Smooth muscle cell of the brain vasculature (primary cell): ENCODE data around the gene SH3RF3.
A peak's percentile ranks its signal among the peaks of the same experiment; 100 is the strongest.

ENCODE experiments used
- DNase-seq: peaks from one replicate; pipeline ENCODE4 v3.0.0-alpha.2; 2012; ENCODE audit warnings: low read depth, low spot score

Gene SH3RF3

DNA sequence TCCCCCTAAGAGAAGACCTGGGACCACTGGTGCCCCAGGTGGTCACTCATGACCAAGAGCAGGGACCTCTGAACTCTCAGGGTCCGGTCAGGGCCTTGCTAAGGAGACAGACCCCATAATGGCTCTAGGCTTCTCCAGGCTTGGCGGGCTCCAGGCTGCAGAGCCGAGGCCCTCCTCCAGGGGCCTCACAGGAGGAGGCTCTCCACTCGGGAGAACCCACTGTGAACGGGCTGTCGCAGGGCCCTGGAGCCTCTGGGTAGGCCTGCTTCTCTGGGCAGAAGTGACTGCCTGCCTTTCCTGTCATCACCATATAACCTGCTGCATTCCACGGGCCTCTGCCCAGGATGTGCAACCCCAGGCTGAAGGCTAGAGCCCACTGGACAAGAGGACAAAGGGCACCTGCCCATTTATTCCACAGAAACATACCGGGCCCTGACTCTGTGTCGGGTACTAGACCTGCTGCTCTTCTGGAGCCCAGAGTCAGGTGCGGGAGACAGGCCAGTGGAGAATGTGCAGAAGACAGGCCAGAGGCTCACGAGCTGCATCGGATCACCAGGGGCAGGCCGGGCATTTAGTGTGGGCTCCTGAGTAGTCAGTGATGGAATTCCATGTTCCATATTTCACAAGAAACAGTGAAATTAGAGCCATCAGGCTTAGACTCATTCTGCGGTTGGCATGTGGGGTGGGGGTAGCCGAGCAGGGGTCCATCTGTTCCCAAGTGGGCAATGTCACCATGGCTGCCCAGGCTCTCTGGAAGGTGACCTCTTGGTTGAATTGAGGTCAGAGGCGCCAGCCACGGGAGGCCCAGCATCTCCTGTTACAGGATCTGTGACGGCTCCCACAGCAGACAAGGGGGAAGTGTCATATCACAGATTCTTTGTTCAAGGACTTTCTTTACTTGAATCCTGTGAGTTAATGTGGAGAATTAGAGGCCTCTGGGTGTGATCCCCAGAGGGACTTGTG, 220.8 kb downstream of the SH3RF3 start:
- no peak for DNase-seq

DNA sequence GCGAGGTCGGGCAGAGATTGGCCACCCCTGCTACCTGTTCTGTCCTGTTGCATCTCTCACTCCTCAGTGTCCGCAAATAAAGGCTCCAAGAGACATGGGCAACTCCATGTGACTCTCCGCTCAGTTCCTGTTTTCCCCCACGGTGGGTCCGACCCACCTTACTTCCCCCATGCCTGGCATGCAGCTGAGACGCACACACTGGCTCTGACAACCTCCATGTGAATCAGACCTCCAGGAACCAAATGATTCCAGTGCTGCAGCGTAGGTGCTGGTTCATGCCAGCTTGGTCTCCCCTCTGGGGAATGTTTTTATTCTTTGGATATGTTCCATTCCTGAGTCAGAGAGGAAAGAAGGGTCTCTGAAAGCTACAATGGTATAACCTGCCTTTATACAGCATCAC, 221.5 kb downstream of the SH3RF3 start:
- no peak for DNase-seq

- DNase-seq: peak; percentile 68
These were observed 222.3 kb downstream of the SH3RF3 start for GRCh38 chr2:109351164-109351756.

- no peak for DNase-seq
These were observed 223.3 kb downstream of the SH3RF3 start for GRCh38 chr2:109352056-109352897.

DNA sequence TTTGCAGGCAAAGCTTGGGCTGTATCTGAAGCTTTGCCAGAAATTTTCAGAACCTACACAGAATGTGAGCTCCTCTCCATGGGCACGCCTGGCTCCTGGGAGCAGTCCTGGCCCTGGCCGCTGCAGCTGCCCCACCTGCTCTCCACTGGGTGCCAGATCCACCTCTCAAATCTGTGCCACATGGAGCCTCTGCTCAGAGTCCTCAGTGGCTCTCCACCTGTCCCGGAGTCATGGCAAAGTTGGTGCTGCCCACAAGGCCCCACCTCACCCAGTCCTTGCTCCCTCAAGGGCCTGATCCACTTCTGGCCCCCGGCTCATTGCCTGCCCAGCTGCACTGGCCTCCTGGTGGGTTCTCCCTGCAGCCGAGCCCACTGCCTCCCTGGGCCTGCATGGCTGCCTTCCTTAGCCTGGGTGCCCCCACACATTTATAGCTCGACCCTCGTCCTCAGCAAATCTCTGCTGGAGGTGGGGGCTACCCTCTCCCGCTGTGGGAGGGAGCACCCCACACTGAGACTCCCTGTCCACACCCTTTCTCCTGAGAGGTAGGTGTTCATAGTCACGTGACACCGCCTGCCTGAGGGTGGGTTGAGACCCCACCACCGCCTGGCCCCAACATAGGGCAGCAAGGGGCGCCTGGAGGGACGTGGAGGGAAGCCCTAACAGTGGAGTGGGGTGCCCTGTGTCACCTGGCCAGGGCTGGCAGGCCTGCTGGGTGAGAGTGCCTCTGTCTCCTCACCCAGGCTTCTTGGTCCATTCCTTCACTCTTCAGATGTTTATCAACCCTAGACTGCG, 224.1 kb downstream of the SH3RF3 start:
- DNase-seq: no peak

- DNase-seq: no peak
These were observed 225.1 kb downstream of the SH3RF3 start for GRCh38 chr2:109353806-109354745.

DNA sequence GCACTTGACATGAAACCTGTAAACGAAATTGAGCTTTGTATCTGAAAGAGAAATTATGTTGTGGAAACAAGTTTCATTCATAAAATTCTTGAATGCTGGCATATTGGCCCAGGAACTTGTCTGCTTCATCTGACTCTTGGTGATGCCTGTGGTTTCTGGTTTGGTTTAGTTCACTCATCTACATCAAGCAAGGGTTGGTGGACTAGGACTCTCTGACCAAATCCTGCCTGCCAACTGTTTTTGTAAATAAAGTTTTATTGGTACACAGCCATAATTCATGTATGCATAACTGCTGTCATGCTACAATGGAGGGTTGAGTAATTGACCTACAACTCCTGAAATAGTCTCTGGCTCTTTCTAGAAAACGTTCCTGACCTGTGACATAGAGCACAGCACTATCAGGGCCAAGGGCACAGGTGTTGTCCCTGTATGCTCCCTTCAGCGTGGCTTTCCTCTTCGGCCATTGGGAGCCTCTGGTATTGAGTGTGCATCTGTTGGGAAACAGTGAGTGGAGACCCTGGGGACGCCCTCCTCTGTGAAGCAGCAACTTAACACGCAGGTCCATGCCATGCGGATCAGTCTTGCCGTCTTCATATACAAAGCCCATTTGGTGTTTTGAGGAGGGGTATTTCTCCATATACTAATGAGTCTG, 226.3 kb downstream of the SH3RF3 start:
- DNase-seq: no peak

DNA sequence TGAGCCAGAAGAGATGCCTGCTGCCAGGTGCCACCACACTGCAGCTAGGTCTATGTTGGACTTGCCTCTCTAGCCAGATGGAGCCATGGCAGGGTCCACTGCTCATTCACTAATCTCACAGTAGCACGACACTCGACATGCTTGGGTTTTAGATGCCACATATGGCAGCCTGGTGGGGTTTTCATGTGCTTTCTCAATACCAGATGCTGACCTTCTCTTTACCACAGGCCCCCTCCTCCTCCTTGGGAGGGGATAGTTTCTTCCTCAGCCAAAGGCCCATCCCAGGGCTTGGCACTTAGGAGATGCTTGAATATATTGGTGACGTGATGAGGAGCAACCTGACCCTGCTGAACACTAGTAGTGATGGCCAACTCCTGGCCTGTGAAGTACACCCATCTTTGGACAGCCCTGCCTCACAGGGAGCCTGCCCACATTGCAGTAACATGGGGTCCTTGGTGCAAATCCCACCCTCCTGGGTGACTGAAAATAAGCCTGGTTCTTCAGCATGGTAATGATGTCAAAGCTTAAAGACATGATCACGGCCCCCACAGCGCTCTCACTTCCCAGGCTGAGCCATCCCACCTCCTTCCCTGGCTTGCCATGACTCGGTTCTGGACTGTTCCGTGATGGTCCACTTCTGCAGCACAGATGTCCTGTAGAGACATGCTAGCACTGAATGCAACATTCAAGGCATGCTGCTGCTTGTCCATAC, 227.5 kb downstream of the SH3RF3 start:
- DNase-seq: no peak

DNA sequence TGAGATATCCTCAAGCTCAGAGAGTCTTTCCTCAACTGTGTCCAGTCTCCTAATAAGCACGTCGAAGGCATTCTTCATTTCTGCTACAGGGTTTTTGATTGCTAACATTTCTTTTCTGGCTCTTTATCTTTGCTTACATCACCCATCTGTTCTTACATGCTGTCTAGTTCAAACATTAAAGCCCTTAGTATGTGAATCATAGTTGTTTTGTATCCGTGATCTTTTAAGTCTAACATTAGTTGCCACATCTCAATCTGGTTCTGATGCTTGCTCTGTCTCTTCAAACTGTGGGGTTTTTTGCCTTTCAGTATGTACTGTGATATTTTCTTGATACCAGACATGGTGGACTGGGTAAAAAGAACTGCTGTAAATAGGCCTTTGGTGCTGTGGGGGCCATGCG, 235.2 kb downstream of the SH3RF3 start:
- DNase-seq: no peak

DNA sequence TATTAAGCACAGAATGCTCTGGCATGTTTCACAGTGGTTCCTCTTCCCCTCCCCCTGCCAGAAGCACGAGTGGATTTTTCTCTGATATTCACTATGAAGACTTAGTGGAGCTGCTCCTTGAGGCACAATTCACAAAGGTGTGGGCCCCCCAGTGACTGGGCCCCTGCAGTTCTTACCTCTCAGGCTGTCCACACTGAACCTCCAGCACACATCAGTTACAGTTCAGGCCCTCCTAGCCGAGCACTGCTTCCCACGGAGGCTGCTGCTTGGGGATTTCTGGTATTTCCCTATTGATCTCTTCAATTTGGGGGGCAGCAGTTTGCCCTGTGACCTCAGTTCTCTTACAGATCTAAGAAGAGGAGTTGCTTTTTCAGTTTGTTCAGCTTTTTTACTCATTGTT, 236.1 kb downstream of the SH3RF3 start:
- no peak for DNase-seq

DNA sequence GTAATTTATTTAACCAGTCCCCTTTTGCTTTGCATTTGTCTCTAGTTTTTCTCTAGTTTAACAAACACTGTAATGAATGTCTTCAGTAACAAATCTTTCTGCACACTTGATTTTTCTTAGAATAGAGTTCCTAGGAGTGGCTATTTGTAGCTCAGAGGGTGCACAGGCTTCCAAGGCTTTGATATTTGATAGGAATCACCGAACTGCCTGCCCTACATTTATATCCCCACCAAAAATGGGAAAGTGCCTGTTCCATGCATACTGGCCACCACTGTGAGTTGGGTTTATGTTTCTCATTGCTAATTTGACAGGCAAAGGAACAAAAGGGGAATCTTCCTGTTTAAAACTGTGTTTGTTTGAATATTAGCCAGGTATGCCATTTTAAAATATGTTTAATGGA, 238.7 kb downstream of the SH3RF3 start:
- no peak for DNase-seq

DNA sequence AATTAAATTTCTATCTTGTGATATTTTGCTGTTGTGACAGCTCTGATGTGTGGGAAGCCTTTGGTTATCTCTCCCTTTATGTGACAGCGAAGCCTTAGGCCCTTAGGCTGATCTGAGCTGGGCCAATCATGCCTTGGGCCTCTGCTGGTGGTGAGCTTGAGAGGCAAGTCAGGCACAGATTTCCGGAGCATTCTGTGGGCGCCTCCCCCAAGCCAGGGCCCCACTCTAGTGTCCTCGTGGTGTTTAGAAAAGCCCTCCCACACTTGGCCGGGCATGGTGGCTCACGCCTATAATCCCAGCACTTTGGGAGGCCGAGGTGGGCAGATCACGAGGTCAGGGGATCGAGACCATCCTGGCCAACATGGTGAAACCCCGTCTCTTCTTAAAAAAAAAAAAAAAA, 239.8 kb downstream of the SH3RF3 start:
- no peak for DNase-seq

DNA sequence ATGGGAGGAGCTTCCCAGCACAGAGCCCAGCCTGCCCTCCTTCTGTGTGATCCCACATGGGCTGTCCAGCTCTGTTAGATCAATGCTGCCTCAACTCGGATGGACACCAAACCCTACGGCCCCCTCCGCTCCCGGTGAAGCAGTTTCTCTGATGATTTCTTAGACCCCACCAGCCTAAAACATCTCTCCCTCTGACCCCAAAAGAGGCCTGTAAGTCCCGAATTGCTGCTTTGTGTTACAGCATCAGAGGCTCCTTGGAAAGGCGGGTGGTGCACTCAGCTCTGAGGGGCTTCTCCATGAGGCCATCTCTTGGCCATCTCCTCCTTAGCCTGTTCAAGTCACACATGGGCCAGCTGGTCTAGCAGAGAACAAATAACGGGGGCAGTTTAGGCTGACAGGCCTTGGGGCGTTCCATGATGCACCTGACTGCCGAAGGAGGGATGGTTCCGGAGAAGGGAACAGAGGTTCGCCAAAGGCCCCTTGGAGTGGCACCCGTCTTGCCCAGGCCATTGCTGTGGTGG, 240.7 kb downstream of the SH3RF3 start:
- no peak for DNase-seq

DNA sequence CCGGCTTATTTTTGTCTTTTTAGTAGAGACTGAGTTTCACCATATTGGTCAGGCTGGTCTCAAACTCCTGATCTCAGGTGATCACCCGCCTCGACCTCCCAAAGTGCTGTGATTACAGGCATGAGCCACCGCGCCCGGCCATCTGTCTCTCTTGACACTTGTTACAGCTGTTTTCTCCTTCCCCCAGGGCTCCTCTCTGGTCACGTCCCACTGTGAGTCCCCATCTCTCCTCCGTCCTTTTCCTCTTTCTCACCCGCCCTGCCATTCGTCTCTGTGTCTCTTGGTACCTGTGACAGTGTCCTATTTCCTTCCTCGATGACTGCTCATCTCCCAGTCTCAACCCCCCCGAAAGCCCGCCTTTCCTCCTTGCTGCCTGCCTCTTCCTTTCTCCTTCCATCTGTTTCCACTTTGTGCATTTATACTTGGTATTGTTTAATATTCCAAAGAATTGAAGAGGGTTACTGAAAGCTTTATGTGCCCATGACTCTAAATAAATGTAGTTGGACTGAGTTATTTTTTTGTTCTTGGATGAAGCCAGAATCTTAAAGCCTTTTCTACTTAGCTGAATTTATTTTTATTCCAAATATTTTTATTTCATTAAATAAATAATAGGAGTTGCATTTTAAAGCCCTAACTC, 241.5 kb downstream of the SH3RF3 start:
- DNase-seq: no peak

- no peak for DNase-seq
These were observed 242.6 kb downstream of the SH3RF3 start for GRCh38 chr2:109371481-109372170.

- no peak for DNase-seq
These were observed 243.2 kb downstream of the SH3RF3 start for GRCh38 chr2:109372171-109372568.

GRCh38 chr2:109372614-109373013, 243.6 kb downstream of the SH3RF3 start:
- no peak for DNase-seq
